ENCODE data around the gene BTBD2. TPM values are rescaled to one million over a fixed set of nuclear protein-coding genes. Genes with fewer than 3 reads are reported as not detected.

BTBD2 gene
- polyA plus RNA-seq, 3 donors, result 2.8 to 36.0 (median 3.3) TPM

DNA sequence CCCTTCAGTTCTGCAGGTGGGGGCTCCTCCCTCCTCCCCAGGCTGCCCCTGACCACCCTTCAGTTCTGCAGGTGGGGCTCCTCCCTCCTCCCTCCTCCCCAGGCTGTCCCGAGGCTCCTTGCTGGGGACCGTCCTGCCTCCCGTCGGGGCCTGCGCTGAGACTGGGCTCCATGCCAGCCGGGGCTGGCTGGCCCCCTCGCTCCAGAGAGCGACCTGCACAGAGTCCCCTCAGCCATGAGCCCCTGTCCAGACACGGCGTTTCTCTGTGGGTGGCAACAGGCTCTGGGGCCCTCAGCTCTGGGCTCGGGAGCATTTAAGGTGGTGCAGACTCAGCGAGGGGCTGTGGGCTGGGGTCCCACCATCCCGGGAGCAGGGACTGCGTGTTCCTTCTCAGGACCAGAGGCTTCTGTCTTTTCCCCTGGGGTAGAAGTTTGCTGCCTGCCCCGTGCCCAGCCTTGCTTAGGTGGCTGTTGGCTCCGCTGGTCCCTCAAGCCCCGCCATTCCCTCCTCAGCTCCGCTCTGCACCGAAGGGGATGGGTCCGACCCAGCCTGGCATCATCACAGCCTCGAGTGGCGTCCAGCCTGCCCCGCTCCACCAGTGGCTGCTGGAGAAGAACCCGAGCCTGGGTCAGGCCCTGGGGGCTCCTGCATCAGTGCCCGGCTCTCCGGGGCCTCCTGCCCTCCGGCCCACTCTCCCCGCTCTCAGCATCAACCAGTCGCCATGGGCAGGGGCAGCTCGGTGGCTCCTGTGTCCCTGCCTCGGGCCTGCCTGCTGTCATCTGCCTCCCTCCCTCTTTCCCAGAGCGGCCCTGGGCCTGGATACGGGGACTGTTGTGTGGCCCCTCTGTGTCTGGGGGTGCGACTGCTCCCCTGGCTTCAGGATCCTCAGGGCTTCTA lies 47.0 kb downstream of the BTBD2 start:
- Histone ChIP-seq H4K20me1 (ENCODE audit: insufficient read depth, low read length) (peaks cover 94% of the 10 kb centered on the region), H3K4me1 (ENCODE audit: control insufficient read depth in 1 of 2, insufficient read depth in 2 of 2, low read length in 2 of 2) (no peaks in the 10 kb centered on the region), H3K9me3 (replicated peaks in 1 of 2; ENCODE audit: control insufficient read depth in 1 of 2, insufficient read depth in 1 of 2, low read length in 2 of 2) (no peaks in the 10 kb centered on the region), H3K27ac (ENCODE audit: low read depth in 1 of 2, low read length in 2 of 2) (no peak overlapping the region), H3K27me3 (ENCODE audit: control insufficient read depth in 2 of 2, insufficient read depth in 2 of 2, low read length in 2 of 2) (no peaks in the 10 kb centered on the region), H2AFZ (ENCODE audit: insufficient read depth, low read depth, low read length, poor library complexity, severe bottlenecking) (no peak overlapping the region), H3K4me2 (replicated peaks; ENCODE audit: extremely low read depth, low read length, poor library complexity, severe bottlenecking) (no peak overlapping the region), H3K79me2 (ENCODE audit: insufficient read depth, low read length) (peaks cover 75% of the 10 kb centered on the region), H3K4me3 (replicated peaks in 1 of 3; ENCODE audit: low read depth in 2 of 3, low read length in 3 of 3) (no peak overlapping the region), H3K9ac (ENCODE audit: insufficient read depth, low read length, poor library complexity, severe bottlenecking) (no peak overlapping the region), H3K36me3 (replicated peaks in 1 of 2; ENCODE audit: control insufficient read depth in 1 of 2, insufficient read depth in 2 of 2, low read length in 2 of 2) (peaks cover 21 to 49% of the 10 kb centered on the region in 2 donors)
- H3K27ac Mint-ChIP-seq, result no peak overlapping the region
- H3K36me3 Mint-ChIP-seq, result peaks cover 24 to 42% of the 10 kb centered on the region in 2 donors
- intact Hi-C loops (cut with micrococcal nuclease), result no loop called here
- TF ChIP-seq, protein P1, sequence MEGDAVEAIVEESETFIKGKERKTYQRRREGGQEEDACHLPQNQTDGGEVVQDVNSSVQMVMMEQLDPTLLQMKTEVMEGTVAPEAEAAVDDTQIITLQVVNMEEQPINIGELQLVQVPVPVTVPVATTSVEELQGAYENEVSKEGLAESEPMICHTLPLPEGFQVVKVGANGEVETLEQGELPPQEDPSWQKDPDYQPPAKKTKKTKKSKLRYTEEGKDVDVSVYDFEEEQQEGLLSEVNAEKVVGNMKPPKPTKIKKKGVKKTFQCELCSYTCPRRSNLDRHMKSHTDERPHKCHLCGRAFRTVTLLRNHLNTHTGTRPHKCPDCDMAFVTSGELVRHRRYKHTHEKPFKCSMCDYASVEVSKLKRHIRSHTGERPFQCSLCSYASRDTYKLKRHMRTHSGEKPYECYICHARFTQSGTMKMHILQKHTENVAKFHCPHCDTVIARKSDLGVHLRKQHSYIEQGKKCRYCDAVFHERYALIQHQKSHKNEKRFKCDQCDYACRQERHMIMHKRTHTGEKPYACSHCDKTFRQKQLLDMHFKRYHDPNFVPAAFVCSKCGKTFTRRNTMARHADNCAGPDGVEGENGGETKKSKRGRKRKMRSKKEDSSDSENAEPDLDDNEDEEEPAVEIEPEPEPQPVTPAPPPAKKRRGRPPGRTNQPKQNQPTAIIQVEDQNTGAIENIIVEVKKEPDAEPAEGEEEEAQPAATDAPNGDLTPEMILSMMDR (IDR thresholded peaks at IDR 0.05), result no peak
- no peak overlapping the region for H3K4me3 Mint-ChIP-seq
- peaks cover 0 to 4% (median 1%) of the 10 kb centered on the region in 3 donors for H3K27me3 Mint-ChIP-seq (ENCODE audit: low read depth in 3 of 3)
- no peak for DNase-seq
- no peaks in the 10 kb centered on the region for H3K9me3 Mint-ChIP-seq
- 94% methylated on average over 34 of the region's 34 CpGs for WGBS (ENCODE audit: insufficient coverage)
- peaks cover 6% of the 10 kb centered on the region for H3K4me1 Mint-ChIP-seq

DNA sequence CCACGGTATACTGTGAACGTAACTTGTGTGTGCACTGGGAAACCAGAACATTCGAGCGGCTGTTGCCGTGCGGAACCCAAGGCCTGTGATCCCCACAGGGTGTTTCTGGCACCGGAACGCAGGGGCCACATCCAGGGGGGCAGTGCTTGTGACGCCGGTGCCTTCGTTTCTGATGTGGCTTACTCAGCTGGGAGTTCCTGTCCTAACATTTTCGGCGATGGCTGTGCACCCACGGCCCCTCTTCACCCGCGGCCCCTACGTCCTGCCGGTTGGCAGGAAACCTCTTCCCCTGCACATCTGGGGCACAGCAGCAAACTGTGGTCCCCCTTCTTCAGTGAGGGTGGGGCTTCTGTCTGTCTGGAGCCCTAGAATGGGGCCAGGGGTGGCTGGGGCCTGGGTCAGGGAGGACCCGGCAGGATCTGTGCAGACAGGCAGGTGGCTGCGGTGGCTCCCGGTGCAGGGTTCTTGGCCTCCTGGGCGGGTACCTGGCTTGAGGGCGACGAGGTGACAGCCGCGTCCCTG lies 48.4 kb downstream of the BTBD2 start:
- H4K20me1 ChIP-seq (ENCODE audit: insufficient read depth, low read length), result peaks cover 94% of the 10 kb centered on the region

More for the DNA sequence above, 48.4 kb downstream of the BTBD2 start:
- TF ChIP-seq, protein P1 (IDR thresholded peaks at IDR 0.05), result no peak
- Histone ChIP-seq H3K27ac (ENCODE audit: low read depth in 1 of 2, low read length in 2 of 2) (no peak overlapping the region), H3K79me2 (ENCODE audit: insufficient read depth, low read length) (peaks cover 71% of the 10 kb centered on the region), H3K36me3 (replicated peaks in 1 of 2; ENCODE audit: control insufficient read depth in 1 of 2, insufficient read depth in 2 of 2, low read length in 2 of 2) (peaks cover 21 to 59% of the 10 kb centered on the region in 2 donors), H3K27me3 (ENCODE audit: control insufficient read depth in 2 of 2, insufficient read depth in 2 of 2, low read length in 2 of 2) (no peaks in the 10 kb centered on the region), H3K4me1 (ENCODE audit: control insufficient read depth in 1 of 2, insufficient read depth in 2 of 2, low read length in 2 of 2) (no peaks in the 10 kb centered on the region), H3K4me3 (replicated peaks in 1 of 3; ENCODE audit: low read depth in 2 of 3, low read length in 3 of 3) (no peak overlapping the region), H2AFZ (ENCODE audit: insufficient read depth, low read depth, low read length, poor library complexity, severe bottlenecking) (no peak overlapping the region), H3K9me3 (replicated peaks in 1 of 2; ENCODE audit: control insufficient read depth in 1 of 2, insufficient read depth in 1 of 2, low read length in 2 of 2) (no peaks in the 10 kb centered on the region), H3K9ac (ENCODE audit: insufficient read depth, low read length, poor library complexity, severe bottlenecking) (no peak overlapping the region), H3K4me2 (replicated peaks; ENCODE audit: extremely low read depth, low read length, poor library complexity, severe bottlenecking) (no peak overlapping the region)
- intact Hi-C loops (cut with micrococcal nuclease), result no loop called here
- Mint-ChIP-seq H3K36me3 (peaks cover 26 to 51% of the 10 kb centered on the region in 2 donors), H3K27me3 (ENCODE audit: low read depth in 3 of 3) (peaks cover 0 to 2% (median 1%) of the 10 kb centered on the region in 3 donors), H3K4me1 (peaks cover 6% of the 10 kb centered on the region), H3K4me3 (no peak overlapping the region), H3K27ac (peak overlapping the region in 1 of 7 donors; percentile 36), H3K9me3 (no peaks in the 10 kb centered on the region)
- 57% methylated on average over 11 of the region's 26 CpGs for WGBS (ENCODE audit: insufficient coverage)
- no peak for DNase-seq
